Neural progenitor cell (in vitro differentiated cells): ENCODE measurements around the gene STX17.

ENCODE experiments used
- EZH2phosphoT487 ChIP-seq: fragments of 200-600 bp; sonication (generic); IDR thresholded peaks from 2 replicates; pipeline ENCODE4 v1.6.1; 2017; ENCODE audit warnings: antibody characterized with exemption
- TF ChIP-seq, protein P1 (sequence below): fragments of 200-600 bp; sonication (generic); IDR thresholded peaks from 2 replicates; pipeline ENCODE4 v1.5.1; 2017; ENCODE audit warnings: antibody characterized with exemption, mild to moderate bottlenecking

DNA sequence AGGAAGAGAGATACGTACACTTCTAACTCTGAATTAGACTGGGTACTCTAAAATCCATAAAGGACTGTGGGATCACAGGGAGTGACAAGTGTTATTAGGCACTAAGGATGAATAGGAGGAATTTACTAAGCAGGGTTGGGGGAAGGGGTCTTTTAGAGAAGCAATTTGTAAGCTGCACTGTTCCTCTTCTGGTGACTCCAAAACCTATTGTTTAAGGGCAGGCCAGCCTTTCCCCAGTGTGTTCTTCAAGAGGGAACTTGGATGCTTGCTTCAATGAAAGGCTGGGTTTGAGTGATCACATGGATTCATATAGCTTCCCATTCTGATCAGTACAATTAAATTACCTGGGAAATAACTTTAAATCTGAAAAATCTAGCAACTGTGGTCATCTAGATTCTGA, 71.8 kb downstream of the STX17 start:
- TF ChIP-seq, protein P1, sequence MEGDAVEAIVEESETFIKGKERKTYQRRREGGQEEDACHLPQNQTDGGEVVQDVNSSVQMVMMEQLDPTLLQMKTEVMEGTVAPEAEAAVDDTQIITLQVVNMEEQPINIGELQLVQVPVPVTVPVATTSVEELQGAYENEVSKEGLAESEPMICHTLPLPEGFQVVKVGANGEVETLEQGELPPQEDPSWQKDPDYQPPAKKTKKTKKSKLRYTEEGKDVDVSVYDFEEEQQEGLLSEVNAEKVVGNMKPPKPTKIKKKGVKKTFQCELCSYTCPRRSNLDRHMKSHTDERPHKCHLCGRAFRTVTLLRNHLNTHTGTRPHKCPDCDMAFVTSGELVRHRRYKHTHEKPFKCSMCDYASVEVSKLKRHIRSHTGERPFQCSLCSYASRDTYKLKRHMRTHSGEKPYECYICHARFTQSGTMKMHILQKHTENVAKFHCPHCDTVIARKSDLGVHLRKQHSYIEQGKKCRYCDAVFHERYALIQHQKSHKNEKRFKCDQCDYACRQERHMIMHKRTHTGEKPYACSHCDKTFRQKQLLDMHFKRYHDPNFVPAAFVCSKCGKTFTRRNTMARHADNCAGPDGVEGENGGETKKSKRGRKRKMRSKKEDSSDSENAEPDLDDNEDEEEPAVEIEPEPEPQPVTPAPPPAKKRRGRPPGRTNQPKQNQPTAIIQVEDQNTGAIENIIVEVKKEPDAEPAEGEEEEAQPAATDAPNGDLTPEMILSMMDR = no peak
- TF ChIP-seq EZH2phosphoT487 = no peak
